K562 (cell line): ENCODE results near the gene NR1H2. TPM values are rescaled to one million over a fixed set of nuclear protein-coding genes. Genes with fewer than 3 reads are reported as not detected.
A peak's percentile ranks its signal among the peaks of the same experiment; 100 is the strongest.

Experiments used
- CHCHD3 ChIP-seq: fragments of 250-450 bp; sonication (Bioruptor Pico); IDR thresholded peaks from 2 replicates; pipeline ENCODE4 v2.1.2; 2022; ENCODE audit warnings: mild to moderate bottlenecking
- HOMEZ ChIP-seq: fragments of 250-450 bp; sonication (Bioruptor Pico); IDR thresholded peaks from 2 replicates; pipeline ENCODE4 v1.4.0; 2020; ENCODE audit warnings: mild to moderate bottlenecking, moderate library complexity
- ILK ChIP-seq: fragments of 450-650 bp; IDR thresholded peaks from 2 replicates; pipeline ENCODE4 v1.6.1; 2016; ENCODE audit warnings: missing genetic modification characterization, low read depth, mild to moderate bottlenecking, missing compliant biosample characterization, moderate library complexity, borderline replicate concordance
- LCOR ChIP-seq: sonication (generic); formaldehyde crosslinking; IDR thresholded peaks from 2 replicates; pipeline ENCODE4 v1.8.0; 2022; ENCODE audit warnings: mild to moderate bottlenecking, missing genetic modification reagents
- PHF8 ChIP-seq: fragments of 200-600 bp; sonication (generic); IDR thresholded peaks from 2 replicates; pipeline ENCODE4 v1.6.1; 2012; ENCODE audit warnings: mixed run types, mild to moderate bottlenecking, inconsistent platforms, low read length, moderate library complexity, borderline replicate concordance
- SRSF1 ChIP-seq: fragments of 200-400 bp; formaldehyde crosslinking; IDR thresholded peaks from 2 replicates; pipeline ENCODE4 v1.6.1; 2017; ENCODE audit warnings: mild to moderate bottlenecking, low read depth, low read length, moderate library complexity
- STAT5B ChIP-seq: fragments of 250-450 bp; sonication (Bioruptor Pico); IDR thresholded peaks from 2 replicates; pipeline ENCODE4 v1.8.0; 2021; ENCODE audit warnings: mild to moderate bottlenecking, inconsistent platforms
- TSHZ1 ChIP-seq: fragments of 250-450 bp; sonication (Bioruptor Pico); IDR thresholded peaks from 2 replicates; pipeline ENCODE4 v1.4.0; 2020; ENCODE audit warnings: mild to moderate bottlenecking, moderate library complexity
- ZNF584 ChIP-seq: fragments of 200-800 bp; sonication (Bioruptor generic); IDR thresholded peaks from 2 replicates; pipeline ENCODE4 v1.6.1; 2016; ENCODE audit warnings: low read depth, mild to moderate bottlenecking, missing genetic modification characterization, missing compliant biosample characterization
- polyA plus RNA-seq, 8 experiments: library from polyadenylated mRNA; depleted of rRNA in 4 of 8; stranded (reverse) in 5 of 8; unstranded in 3 of 8; fragments of >200 nt; fragmentation: Nextera tagmentation in 2 of 8; fragmentation: Illumina TruSeq in 1 of 8; extraction: Ambion mirVana in 2 of 8; extraction: Trizol in 1 of 8; gene quantifications; 2 replicates each; pipeline versions ENCODE4 v1.2.1 to v1.2.3, GENCODE V29; 2011 to 2014; ENCODE audit warnings: inconsistent platforms in 1 of 8, missing spikeins in 1 of 8
- total RNA-seq, 7 experiments: library from RNA; depleted of rRNA in 6 of 7; stranded (reverse); fragments of >200 nt in 6 of 7; fragmentation: Illumina TruSeq in 2 of 7; extraction: Trizol in 2 of 7; gene quantifications; 2 replicates each; pipeline versions ENCODE4 v1.2.1 to v1.2.3, GENCODE V29; 2011 to 2021; ENCODE audit warnings: low replicate concordance in 1 of 7
- TF ChIP-seq, protein P1 (sequence below): fragments of 250-450 bp; sonication (Bioruptor Pico); IDR thresholded peaks from 2 replicates; pipeline ENCODE4 v1.4.0; 2020; ENCODE audit warnings: borderline replicate concordance

NR1H2 gene
- total and polyA plus RNA-seq, 9 of the 15 experiments (the other 6 are each of a cell fraction or from before 2014, with no cell fraction given): 0.11 to 73.8 (median 24.0) TPM

GRCh38 chr19:50431343-50432220 is 55.3 kb downstream of the NR1H2 start (continued):
- TF ChIP-seq ILK (tag) (no peak), LCOR (CRISPR knock-in tag) (no peak), HOMEZ (CRISPR knock-in tag) (no peak), TSHZ1 (CRISPR knock-in tag) (no peak), SRSF1 (no peak), STAT5B (CRISPR knock-in tag) (no peak), CHCHD3 (CRISPR knock-in tag) (no peak), ZNF584 (no peak), PHF8 (peak; percentile 54; the same call in 1 of the 2 replicates)
- TF ChIP-seq, protein P1, sequence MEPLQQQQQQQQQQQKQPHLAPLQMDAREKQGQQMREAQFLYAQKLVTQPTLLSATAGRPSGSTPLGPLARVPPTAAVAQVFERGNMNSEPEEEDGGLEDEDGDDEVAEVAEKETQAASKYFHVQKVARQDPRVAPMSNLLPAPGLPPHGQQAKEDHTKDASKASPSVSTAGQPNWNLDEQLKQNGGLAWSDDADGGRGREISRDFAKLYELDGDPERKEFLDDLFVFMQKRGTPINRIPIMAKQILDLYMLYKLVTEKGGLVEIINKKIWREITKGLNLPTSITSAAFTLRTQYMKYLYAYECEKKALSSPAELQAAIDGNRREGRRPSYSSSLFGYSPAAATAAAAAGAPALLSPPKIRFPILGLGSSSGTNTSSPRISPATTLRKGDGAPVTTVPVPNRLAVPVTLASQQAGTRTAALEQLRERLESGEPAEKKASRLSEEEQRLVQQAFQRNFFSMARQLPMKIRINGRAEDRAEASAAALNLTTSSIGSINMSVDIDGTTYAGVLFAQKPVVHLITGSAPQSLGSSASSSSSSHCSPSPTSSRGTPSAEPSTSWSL (CRISPR knock-in tag): 0 out of 2 replicates have a peak, but pooled peaks have one; percentile 20
